Right lung (tissue), 10 donors: ENCODE results near the gene SPDYE17. TPM values are rescaled to one million over a fixed set of nuclear protein-coding genes. Genes with fewer than 3 reads are reported as not detected.
"Not testable (repeated sequence)": the region's sequence is repeated elsewhere in the genome, so short reads cannot be mapped to it uniquely, and the experiment has no call there.

Experiments
- DNase-seq, 2 donors: peaks; one replicate each; pipeline ENCODE4 v3.0.0-alpha.2; 2013
- long read RNA-seq, 8 donors: transcript quantifications; one replicate each; lab custom pipeline, GENCODE V29; 2026
- polyA plus RNA-seq, 5 donors: library from polyadenylated mRNA; unstranded; fragments of 120-200 nt; gene quantifications; one replicate each; pipeline versions ENCODE4 v1.2.1 to v1.2.3, GENCODE V29; 2013; ENCODE audit warnings: inconsistent platforms in 1 of 5, low replicate concordance in 1 of 5; ENCODE audit not compliant: insufficient read length in 5 of 5, insufficient read depth in 1 of 5

SPDYE17 gene, protein sequence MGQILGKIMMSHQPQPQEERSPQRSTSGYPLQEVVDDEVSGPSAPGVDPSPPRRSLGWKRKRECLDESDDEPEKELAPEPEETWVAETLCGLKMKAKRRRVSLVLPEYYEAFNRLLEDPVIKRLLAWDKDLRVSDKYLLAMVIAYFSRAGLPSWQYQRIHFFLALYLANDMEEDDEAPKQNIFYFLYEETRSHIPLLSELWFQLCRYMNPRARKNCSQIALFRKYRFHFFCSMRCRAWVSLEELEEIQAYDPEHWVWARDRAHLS
- polyA plus RNA-seq = not detected
- long read RNA-seq, donor 1 = 0 reads
- long read RNA-seq, donor 2 = 0 reads
- long read RNA-seq, donor 3 = 0 reads
- long read RNA-seq, donor 4 = 0 reads
- long read RNA-seq, donor 5 = 0 reads
- long read RNA-seq, donor 6 = 0 reads
- long read RNA-seq, donor 7 = 0 reads
- long read RNA-seq, donor 8 = 0 reads

DNA sequence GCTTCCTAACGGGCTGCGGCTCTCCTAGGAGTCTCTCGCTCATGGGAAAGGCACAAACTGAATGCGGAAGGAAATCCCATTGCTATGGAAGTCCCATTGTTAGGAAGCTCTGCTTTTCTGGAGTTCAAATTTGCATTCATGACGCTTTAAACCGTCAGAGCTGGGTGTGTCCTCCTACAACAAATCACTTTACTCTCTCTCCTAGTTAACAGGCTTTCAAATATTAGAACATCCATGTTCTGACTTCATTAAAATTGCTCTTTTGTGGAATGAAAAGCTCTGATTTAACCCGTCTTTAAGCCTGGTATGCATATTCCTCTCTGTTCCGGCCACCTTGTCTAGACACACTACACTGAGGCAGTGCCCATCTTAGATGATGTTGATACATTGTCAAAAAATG is at the start of gene SPDYE17:
Gene SPDYE17 (minus strand): TSS at position 101 of the 400 bp plus-strand sequence. CDS start 1,791 bp downstream, outside the sequence.
- not testable (repeated sequence) for DNase-seq

DNA sequence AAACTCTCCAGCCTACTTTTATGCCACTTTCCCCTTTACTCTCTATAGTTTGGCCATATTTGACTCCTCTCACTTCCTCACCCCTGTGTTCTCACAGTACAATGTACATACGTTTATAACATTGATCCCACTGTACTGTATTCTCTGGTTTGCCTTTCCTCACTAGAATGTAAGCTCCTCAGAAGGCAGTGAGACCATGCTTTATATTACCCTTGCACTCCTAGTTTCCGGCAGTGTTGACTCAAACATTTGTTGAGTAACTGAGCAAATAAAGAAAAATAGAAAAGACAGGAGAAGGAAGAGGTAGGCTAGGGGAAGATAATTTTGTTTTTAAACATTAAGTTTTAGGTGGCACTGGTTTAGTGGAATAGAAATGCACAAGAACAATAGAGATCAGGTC is 48.1 kb upstream of the SPDYE17 start:
- DNase-seq = not testable (repeated sequence)

DNA sequence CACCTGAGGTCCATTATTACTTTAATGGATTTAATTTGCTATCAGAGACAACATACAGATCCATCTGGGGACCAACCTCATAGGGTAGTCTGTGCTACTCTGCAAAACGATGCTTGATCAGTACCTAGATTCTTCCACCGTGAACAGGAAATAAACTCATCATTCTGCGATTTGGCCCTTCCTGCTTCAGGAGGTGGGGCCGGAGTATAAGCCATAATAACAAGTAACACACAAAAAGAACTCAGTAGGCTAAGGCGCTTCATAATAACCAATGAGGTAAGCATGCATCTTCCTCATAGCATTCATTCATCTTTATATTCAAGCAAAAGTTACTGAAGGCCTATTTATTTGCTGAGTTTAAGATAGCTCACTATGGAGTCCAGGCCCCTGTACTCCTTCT is 47.5 kb upstream of the SPDYE17 start:
- not testable (repeated sequence) for DNase-seq

DNA sequence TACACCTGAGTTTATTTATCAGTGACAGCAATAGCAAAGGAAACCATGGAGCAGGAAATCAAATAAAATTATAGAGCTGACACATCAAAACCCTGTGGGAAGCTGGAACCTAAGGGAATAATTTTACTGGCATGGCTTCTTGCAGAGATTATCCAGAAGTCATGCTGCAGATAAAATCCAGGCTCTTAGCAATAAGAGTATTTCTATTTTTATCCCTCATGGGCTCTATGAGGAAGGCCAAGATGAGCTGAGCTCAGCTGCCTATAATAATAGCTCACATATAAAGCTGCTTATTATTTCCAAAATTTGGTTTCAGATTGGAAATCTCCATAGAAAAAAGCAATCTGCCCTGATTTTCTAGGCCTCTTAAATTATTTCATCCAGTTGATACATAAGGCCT is 47.0 kb upstream of the SPDYE17 start:
- DNase-seq = not testable (repeated sequence)

DNA sequence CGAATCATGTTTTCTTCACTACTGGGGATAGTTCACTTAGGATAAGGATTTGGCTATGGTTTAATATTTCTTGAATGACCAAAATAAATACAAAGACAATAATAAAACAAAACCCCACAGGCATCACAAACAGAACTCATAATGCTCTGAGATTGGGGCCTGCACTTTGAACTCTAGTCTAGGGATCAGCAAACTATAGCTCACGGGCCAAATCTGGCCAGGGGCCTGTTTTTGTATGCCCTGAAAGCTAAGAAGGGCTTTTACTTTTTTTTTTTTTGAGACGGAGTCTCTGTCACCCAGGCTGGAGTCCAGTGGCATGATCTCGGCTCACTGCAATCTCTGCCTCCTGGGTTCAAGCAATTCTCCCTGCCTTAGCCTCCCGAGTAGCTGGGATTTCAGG is 44.9 kb upstream of the SPDYE17 start:
- not testable (repeated sequence) for DNase-seq

DNA sequence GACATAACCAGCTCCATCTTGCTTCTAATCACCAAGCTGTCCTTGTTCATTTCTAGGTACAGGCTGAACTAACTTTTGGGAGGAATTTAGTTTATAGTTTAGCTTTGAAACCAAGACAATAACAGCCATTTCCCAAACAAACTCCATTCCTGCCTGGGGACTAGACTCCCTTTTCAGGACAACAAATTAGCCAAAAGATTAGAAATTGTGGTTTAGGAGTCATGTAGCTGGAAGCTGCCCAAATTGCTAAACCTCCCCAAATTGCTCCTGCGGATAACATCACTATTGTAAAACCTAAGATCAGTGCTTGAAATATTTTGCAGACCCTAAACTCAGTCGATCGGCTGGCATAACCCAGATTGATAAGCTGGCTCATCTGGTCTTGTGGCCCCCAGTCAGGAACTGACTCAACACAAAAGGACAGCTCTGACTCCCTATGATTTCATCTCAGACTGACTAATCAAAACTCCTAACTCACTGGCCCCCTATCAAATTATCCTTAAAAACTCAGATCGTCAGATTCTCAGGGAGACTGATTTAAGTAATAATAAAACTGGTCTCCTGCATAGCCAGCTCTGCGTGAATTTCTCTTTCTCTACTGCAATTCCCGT is 42.7 kb upstream of the SPDYE17 start:
- not testable (repeated sequence) for DNase-seq

DNA sequence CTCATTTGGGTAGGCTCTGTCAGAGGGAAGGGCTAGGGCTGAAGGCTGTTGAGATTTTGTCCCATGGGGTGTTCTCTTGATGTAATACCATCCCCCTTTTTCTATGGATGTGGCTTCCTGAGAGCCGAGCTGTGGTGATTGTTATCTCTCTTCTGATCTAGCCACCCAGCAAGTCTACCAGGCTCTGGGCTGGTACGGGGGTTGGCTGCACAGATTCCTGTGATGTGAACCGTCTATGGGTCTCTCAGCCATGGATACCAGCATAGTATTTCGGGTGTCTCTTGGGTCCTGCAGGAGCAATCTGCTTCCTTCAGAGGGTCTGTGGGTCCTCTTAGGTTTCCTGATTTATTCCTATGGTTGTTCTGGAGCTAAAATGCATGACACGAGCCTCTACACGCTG is 38.9 kb upstream of the SPDYE17 start:
- not testable (repeated sequence) for DNase-seq

DNA sequence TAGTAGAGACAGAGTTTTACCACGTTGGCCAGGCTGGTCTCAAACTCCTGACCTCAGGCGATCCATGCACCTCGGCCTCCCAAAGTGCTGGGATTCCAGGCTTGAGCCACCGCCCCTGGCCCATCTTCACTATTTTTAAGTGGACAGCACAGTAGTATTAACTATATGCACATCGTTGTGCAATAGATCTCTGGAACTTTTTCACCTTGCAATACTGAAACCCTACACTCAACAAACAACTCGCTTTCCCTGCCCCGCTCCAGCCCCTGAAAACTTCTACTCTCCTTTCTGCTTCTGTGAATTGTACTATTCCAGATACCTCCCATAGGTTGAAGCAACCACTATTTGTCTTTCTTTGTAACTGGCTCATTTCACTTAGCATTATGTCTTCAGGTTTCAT is 33.7 kb upstream of the SPDYE17 start:
- DNase-seq = not testable (repeated sequence)

DNA sequence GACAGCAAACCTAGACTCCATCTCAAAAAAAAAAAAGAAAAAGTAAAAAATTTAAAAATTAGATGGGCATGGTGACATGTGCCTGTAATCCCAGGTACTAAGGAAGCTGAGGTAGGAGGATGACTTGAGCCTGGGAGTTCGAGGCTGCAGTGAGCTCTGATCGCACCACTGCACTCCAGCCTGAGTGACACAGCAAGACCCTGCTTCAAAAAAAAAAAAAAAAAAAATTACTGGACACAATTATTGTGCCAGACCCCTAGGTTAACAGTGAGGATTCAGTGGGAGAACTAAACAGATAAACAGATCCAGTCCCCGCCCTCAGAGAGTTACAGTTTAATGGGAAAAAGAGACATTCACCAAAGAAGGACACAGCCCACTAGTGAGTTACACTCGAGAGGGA is 31.6 kb upstream of the SPDYE17 start:
- DNase-seq = not testable (repeated sequence)

DNA sequence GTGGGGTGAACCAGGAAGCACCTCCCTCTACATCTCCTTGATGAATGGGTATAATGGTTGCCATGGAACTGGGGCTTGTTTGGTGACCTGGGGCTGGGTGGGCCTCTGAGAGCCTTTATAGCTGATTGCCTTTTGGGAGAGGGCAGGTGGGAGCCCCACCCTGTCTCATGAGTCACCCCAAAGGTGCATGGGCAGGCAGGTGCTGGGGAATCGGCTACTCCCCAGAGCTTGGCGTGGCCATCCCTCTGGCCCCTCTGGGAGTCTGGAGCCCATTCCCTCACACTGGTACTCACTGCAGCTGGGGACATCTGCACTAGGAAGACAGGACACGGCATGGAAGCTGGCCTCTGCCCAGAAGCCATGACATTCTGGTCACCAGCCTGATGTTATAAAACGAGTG is 30.4 kb upstream of the SPDYE17 start, which contains the start of gene SPDYE18:
Gene SPDYE18 (minus strand): TSS at position 2 of the 400 bp plus-strand sequence. CDS start 2,046 bp downstream, outside the sequence.
- DNase-seq = not testable (repeated sequence)

DNA sequence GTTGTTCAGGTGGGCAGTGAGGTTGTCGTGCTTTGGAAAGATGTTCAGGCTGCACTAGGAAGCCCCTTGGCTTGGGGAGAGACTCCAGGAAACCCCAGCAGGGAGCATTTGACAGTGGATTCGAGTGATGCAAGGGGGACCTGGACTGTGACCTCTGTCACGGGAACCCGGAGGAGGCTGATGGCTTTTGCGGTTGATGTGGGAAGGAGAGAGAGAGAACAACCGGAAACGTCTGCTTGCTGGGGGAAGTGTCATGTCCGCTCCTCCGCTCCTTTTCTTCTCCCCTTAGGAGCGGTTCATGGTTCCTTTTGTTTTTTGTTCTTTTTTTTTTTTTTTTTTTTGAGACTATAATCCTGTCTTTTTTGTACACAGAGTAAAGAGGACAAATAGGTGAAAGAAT is 5.8 kb downstream of the SPDYE17 start:
- DNase-seq = not testable (repeated sequence)

DNA sequence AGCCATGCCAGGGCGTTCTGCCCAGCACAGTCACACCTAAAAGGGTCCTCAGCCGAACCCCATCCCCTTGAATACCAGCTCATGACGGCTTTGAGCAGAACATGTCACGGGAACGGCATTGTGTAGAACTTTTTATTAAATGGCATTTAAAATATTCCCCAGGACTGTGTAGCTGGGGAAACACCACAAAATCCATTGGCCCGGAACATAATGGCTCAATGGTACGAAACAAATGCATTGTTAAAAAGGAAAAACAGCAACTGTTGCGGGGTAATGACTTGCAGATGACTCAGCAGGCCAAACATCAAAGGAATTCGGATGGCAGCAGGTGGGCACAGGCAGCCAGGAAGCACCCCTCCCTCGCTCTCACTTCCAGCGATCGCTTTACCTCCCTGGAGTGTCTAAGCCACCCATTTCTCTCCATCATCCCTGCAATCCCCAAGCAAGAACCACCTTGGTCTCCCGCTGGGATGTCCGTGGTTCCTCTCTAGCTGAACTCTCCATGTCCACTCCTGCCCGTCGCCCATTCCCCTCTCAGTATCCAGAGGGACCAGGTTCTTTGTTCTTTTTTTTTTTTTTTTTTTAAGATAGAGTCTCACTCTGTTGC is 22.0 kb downstream of the SPDYE17 start:
- not testable (repeated sequence) for DNase-seq

DNA sequence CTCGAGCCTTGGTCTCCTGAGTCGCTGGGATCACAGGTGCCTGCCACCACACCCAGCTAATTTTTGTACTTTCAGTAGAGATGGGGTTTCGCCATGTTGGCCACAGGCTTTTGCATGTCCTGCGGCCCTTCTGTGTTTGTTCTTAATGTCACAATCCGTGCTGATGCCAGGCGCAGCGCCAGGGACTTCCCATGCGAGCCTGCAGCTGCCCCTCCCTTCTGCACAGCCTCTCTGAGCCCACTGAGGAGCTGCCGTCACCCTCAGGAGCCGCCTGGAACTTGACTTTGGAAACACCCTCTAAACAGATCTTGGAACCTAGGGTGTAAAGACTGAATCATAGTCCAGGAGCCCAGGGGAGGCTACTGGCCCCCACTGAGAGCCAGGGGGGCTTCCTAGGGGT is 24.2 kb downstream of the SPDYE17 start:
- DNase-seq = not testable (repeated sequence)

DNA sequence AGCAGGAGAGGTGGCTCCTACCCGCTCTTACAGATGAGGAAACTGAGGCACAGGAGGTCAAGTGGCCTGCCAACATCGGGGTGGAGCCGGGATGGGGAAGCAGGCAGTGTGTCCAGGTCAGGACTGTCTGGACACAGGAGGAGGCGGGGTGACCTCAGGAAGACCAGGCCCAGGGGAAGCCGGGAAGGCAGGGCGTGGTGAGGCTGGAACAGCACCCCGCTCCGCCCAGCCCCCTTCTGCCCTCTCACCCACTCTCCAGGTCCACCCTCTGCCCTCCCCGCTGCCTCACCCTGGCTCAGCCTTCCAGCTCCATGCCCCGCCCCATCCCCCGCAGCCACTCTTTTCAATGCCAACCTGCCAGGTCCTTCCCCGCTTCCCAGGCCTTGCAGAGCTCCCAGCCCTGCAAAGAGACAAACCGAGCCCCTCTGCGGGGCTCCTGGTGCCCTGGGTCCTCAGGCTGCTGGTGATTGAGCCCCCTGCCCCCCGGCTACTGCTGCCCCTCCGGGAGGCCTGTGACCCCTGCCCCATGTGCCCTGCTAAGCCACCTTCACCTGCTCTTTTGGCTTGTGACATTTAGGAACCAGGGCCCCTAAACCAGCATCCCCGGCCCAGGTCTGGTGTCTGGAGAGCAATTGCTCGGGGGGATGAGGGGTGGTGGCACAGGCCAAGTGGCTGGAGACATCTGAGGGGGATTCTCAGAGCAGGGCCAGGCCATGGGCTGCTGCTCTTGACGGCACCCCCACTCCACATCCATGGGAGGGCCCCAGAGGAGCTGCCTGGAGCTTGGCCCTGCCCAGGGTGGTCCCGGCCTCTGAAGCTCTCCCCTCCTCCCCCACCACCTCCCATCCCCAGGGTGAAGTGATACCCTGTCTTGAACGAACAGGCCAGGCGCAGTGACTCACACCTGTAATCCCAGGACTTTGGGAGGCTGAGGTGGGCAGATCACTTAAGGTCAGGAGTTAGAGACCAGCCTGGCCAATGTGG is 25.7 kb downstream of the SPDYE17 start:
- not testable (repeated sequence) for DNase-seq

DNA sequence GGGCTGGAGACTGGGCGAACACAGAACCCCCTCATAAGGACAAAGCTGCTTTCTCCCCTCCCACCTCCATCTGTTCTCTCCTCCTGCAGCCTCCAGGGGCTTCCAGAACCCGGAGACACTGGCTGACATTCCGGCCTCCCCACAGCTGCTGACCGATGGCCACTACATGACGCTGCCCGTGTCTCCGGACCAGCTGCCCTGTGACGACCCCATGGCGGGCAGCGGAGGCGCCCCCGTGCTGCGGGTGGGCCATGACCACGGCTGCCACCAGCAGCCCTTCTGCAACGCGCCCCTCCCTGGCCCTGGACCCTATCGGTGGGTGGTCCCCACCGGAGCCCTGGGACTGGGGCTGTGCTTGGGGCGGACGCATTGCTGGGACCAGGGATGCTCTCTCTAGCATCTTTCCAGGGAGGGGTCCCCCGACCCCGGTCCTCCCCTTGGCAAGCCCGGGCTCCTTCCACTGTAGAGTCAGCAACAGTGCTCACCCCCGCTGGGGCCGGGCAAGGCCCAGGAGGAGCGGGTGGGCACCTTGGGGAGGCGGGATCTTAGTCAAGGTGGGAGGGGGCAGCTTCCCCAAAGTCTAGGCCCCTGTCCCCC is 26.6 kb downstream of the SPDYE17 start:
- DNase-seq = not testable (repeated sequence)

DNA sequence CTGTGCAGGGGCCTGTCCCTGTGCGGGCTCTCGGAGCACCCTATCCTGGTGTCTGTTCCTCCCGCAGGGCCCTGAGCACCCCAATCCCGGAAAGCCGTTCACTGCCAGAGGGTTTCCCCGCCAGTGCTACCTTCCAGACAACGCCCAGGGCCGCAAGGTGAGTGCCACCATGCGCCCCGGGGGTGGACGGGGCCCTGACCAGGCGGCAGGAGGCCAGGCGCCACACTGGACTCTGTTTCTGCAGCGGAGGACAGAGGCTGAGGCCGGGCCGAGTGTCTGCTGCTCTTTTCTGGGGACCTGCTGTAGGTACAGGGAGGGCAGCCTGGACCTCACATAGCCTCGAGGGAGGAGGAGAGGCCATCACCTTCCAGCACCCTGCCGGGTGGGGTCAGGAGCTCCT is 28.0 kb downstream of the SPDYE17 start:
- not testable (repeated sequence) for DNase-seq

DNA sequence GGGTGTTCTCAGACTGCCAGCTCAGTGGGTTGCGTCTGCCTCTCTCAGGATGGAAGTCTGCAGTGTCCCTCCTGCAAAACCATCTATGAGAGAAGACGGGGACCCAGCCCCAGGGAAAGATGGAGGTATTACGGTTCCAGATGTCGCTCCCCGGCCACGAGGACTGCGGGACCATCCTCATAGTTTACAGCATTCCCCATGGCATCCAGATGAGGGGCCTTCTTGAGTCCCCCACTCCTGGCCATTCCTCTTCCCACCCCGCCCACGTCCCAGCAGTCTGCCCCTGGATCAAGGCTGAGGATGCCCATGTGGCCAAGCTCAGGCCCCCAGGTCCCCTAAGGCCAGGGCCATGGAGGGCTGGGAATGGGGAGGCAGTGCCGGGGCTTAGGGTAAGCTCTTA is 28.9 kb downstream of the SPDYE17 start:
- not testable (repeated sequence) for DNase-seq

DNA sequence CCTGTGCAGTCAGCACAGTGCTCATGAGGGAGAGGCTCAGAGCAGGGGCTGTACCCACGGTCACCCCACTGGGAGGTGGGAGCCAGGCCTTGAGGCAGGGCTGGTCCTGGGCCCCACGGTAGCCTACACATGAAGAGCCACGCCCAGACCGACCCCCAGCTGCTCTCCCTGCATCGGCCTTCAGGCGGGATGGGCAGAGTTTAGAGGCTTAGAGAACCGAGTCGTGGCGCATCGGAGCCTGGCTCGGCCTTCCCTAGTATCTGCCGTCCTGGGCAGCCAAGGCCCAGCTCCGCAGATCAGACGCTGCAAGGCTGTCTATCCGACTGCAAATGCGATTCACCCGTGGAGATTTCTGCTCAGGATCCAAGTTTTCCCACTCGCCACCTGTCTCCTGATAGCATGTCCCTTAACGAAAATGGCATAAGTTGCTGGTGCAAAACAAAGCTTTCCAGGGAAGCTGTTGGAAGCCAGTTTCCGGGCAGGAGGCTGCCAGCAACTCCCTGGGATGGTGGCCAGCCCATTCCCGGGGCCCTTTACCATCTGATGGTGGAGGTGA is 29.4 kb downstream of the SPDYE17 start:
- DNase-seq = not testable (repeated sequence)

DNA sequence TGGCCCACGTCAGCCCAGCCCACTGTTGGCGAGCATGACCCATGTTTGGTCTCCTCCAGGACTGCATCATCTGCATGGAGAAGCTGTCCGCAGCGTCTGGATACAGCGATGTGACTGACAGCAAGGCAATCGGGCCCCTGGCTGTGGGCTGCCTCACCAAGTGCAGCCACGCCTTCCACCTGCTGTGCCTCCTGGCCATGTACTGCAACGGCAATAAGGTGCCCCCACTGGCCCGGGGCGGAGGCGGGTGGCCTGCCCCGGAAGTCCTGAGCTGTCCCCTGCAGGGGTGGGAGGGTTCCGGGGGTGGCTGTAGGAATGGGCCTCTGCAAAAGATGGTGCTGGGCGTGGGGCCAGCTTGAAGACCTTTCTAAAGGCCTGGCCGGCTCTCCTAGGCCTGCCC is 30.1 kb downstream of the SPDYE17 start:
- not testable (repeated sequence) for DNase-seq

DNA sequence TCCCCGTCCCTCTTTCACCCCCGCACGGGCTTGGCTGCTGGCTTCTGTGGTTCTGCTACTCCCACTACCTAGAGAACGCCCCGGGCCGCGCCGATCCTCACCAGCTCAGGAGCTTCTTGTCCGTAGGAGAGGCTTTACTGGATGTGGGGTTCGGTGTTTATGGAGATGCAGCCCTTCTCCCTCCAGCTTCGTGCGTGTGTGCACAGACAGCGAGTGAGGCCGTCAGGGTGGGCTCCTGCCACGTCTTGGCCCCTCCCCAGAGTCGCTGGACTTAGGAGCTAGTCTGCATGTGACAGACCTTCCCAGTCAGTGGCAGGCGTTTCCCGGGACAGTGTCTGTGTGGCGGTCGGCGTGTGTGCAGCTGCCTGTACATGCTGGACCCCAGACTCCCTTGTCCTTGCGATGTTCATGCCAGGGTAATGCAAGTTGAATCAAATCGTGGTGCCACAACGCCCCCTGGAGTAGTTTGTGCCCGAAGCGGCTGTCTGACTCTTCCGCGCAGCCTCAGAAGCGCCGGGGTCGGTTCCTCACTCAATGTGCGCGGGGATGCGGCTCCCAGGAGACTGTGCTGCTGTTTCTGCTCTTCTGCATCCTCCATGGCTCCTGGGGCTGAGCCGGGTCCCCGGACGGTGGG is 32.6 kb downstream of the SPDYE17 start:
- DNase-seq = not testable (repeated sequence)
